Gastrocnemius medialis (tissue), 4 donors: ENCODE data around the gene PWWP2B. TPM values are rescaled to one million over a fixed set of nuclear protein-coding genes. Genes with fewer than 3 reads are reported as not detected.

Source experiments
- ATAC-seq, 2 donors: fragments of 150-250 bp; one replicate each; pipeline ENCODE4 v1.9.1; 2016
- DNase-seq, 2 donors: peaks; one replicate each; pipeline ENCODE4 v3.0.0-alpha.2; 2019
- H3K27ac ChIP-seq, 4 donors: fragments of 200-600 bp; sonication (generic); 1 replicate in 1 of 4; 2 replicates in 3 of 4; pipeline ENCODE4 v1.5.1; 2016 to 2018; ENCODE audit warnings: mild to moderate bottlenecking in 2 of 4, moderate library complexity in 1 of 4
- H3K27me3 ChIP-seq, 3 donors: fragments of 200-600 bp; sonication (generic) in 2 of 3; 1 replicate in 1 of 3; 2 replicates in 2 of 3; pipeline versions ENCODE4 v1.5.1 to v1.6.0; 2016 to 2019; ENCODE audit warnings: mild to moderate bottlenecking in 1 of 3, moderate library complexity in 1 of 3
- H3K36me3 ChIP-seq, 2 donors: fragments of 200-600 bp; sonication (generic) in 1 of 2; one replicate each; pipeline ENCODE4 v1.5.1; 2017 to 2018
- H3K4me1 ChIP-seq, 2 donors: fragments of 200-600 bp; sonication (generic) in 1 of 2; one replicate each; pipeline ENCODE4 v1.5.1; 2016 to 2017; ENCODE audit warnings: mild to moderate bottlenecking in 2 of 2
- H3K4me3 ChIP-seq, 4 donors: fragments of 200-600 bp; sonication (generic) in 3 of 4; 1 replicate in 1 of 4; 2 replicates in 3 of 4; pipeline ENCODE4 v1.5.1; 2016 to 2019; ENCODE audit warnings: mild to moderate bottlenecking in 2 of 4
- H3K9me3 ChIP-seq, 3 donors: fragments of 200-600 bp; sonication (generic) in 2 of 3; 1 replicate in 1 of 3; 2 replicates in 2 of 3; pipeline ENCODE4 v1.5.1; 2016 to 2019
- CTCF ChIP-seq, 5 experiments: fragments of 450-650 bp in 3 of 5; fragments of 200-600 bp in 2 of 5; sonication (generic) in 2 of 5; IDR thresholded peaks in 4 of 5; conservative IDR thresholded peaks in 1 of 5; 1 replicate in 4 of 5; 2 replicates in 1 of 5; pipeline ENCODE4 v1.5.1; 2016 to 2019; ENCODE audit warnings: antibody characterized with exemption in 5 of 5, mild to moderate bottlenecking in 3 of 5, moderate library complexity in 3 of 5
- POLR2A ChIP-seq, 2 donors: fragments of 450-650 bp; IDR thresholded peaks; one replicate each; pipeline ENCODE4 v1.6.1; 2017; ENCODE audit warnings: antibody characterized with exemption in 2 of 2, mild to moderate bottlenecking in 2 of 2, moderate library complexity in 2 of 2
- in situ Hi-C, 4 donors: fragments of 200-750 bp; cut with MboI; loops; one replicate each; pipeline versions ENCODE4 v1.15.0 to v1.8.0; 2017; ENCODE audit warnings: low sequenced_read_pairs in 4 of 4
- intact Hi-C: fragments of 100-400 bp; cut with DNase I; formaldehyde crosslinking; loops from one replicate; pipeline ENCODE4 v1.15.1; 2023; ENCODE audit warnings: low total_unique reads
- total RNA-seq, 4 donors: library from RNA; depleted of rRNA; stranded (reverse); fragments of >200 nt; gene quantifications; one replicate each; pipeline versions ENCODE4 v1.1.0 to v1.2.3, GENCODE V29; 2016

PWWP2B gene
- total RNA-seq, 4 donors from 2014 or later: 22.7 to 30.9 (median 24.4) TPM

GRCh38 chr10:132417957-132418441 lies 21.0 kb downstream of the PWWP2B start:
- DNase-seq: no peak
- Histone ChIP-seq H3K4me3 (no peak overlapping the region), H3K9me3 (no peaks in the 10 kb centered on the region), H3K4me1 (peaks cover 49 to 61% of the 10 kb centered on the region in 2 donors), H3K36me3 (no peaks in the 10 kb centered on the region), H3K27me3 (no peaks in the 10 kb centered on the region), H3K27ac (peak overlapping the region; percentile 47 to 88 (median 74))
- ATAC-seq: no peak
- in situ Hi-C loops (no loop called here), intact Hi-C loops (no loop called here)
- TF ChIP-seq POLR2A (IDR thresholded peaks at IDR 0.05) (peak in 1 of 2 donors; percentile 8), CTCF (IDR thresholded peaks at IDR 0.05 in 4 of 5, conservative IDR thresholded peaks at IDR 0.05 in 1 of 5) (no peak)

- no peak for TF ChIP-seq CTCF (IDR thresholded peaks at IDR 0.05 in 4 of 5, conservative IDR thresholded peaks at IDR 0.05 in 1 of 5)
- peak; percentile 9 to 49 for TF ChIP-seq POLR2A (IDR thresholded peaks at IDR 0.05)
- intact Hi-C loops: no loop called here
- Histone ChIP-seq H3K36me3 (no peaks in the 10 kb centered on the region), H3K9me3 (no peaks in the 10 kb centered on the region), H3K4me1 (peaks cover 55 to 61% of the 10 kb centered on the region in 2 donors), H3K4me3 (no peak overlapping the region), H3K27me3 (no peaks in the 10 kb centered on the region), H3K27ac (peak overlapping the region; percentile 69 to 88 (median 74))
- in situ Hi-C loops: no loop called here
- DNase-seq (peak; percentile 59 to 70), ATAC-seq (peak; percentile 34 to 57)
Measured at GRCh38 chr10:132418527-132419416, 21.8 kb downstream of the PWWP2B start.

- no peaks in the 10 kb centered on the region for H3K27me3 ChIP-seq
- DNase-seq (no peak), ATAC-seq (no peak)
- in situ Hi-C loops (no loop called here), intact Hi-C loops (loop anchor here (2.0 kb wide), 1 partner anchor 23 kb away; the partner anchor contains the start of gene PWWP2B)
- no peaks in the 10 kb centered on the region for H3K9me3 ChIP-seq
- TF ChIP-seq POLR2A (IDR thresholded peaks at IDR 0.05) (no peak), CTCF (IDR thresholded peaks at IDR 0.05 in 4 of 5, conservative IDR thresholded peaks at IDR 0.05 in 1 of 5) (no peak)
- no peaks in the 10 kb centered on the region for H3K36me3 ChIP-seq
- H3K27ac ChIP-seq: peak overlapping the region; percentile 85 to 91 (median 88)
- H3K4me1 ChIP-seq: peaks cover 55 to 63% of the 10 kb centered on the region in 2 donors
- no peak overlapping the region for H3K4me3 ChIP-seq
Measured at GRCh38 chr10:132419538-132420468, 22.8 kb downstream of the PWWP2B start.

- no peak for TF ChIP-seq CTCF (IDR thresholded peaks at IDR 0.05 in 4 of 5, conservative IDR thresholded peaks at IDR 0.05 in 1 of 5)
- TF ChIP-seq POLR2A (IDR thresholded peaks at IDR 0.05): no peak
- peak overlapping the region; percentile 85 to 91 (median 88) for H3K27ac ChIP-seq
- H3K9me3 ChIP-seq: no peaks in the 10 kb centered on the region
- intact Hi-C loops (loop anchor here (2.0 kb wide), 1 partner anchor 24 kb away; the partner anchor contains the start of gene PWWP2B), in situ Hi-C loops (no loop called here)
- no peak for DNase-seq
- peaks cover 55 to 63% of the 10 kb centered on the region in 2 donors for H3K4me1 ChIP-seq
- no peaks in the 10 kb centered on the region for H3K27me3 ChIP-seq
- no peak overlapping the region for H3K4me3 ChIP-seq
- H3K36me3 ChIP-seq: no peaks in the 10 kb centered on the region
- ATAC-seq: no peak
Measured at GRCh38 chr10:132420469-132420980, 23.5 kb downstream of the PWWP2B start.
